ENCODE data around the gene KLHL3. TPM values are rescaled to one million over a fixed set of nuclear protein-coding genes. Genes with fewer than 3 reads are reported as not detected.

KLHL3 gene
- polyA plus RNA-seq, 3 donors: 13.7 to 27.5 (median 17.6) TPM

- no peak for DNase-seq (ENCODE audit: extremely low read depth in 1 of 11, low read depth in 9 of 11, low spot score in 4 of 11)
Observed at GRCh38 chr5:137624786-137625349, 111.0 kb downstream of the KLHL3 start.

DNA sequence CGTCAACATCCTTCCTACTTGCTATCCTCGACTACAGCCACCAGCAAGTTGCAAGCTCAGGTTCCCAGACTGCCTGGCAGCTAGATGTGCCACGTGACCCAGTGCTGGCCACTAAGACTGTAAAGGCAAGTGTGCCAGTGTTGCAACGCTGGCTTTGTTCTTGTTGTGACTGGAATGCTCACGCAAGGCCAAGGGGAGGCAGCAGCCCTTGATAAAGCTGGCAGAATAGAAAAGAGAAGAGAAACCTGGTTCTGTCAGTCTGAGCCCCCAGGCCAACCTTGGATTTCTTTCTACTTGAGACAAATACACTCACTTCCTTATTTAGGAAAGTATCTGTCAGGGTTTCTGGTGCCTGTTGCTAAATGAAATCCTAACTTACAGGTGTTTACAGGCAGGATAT, 113.0 kb downstream of the KLHL3 start:
- DNase-seq (ENCODE audit: extremely low read depth in 1 of 11, low read depth in 9 of 11, low spot score in 4 of 11): no peak

- no peak for DNase-seq (ENCODE audit: extremely low read depth in 1 of 11, low read depth in 9 of 11, low spot score in 4 of 11)
Observed at GRCh38 chr5:137621861-137622823, 113.7 kb downstream of the KLHL3 start.

DNA sequence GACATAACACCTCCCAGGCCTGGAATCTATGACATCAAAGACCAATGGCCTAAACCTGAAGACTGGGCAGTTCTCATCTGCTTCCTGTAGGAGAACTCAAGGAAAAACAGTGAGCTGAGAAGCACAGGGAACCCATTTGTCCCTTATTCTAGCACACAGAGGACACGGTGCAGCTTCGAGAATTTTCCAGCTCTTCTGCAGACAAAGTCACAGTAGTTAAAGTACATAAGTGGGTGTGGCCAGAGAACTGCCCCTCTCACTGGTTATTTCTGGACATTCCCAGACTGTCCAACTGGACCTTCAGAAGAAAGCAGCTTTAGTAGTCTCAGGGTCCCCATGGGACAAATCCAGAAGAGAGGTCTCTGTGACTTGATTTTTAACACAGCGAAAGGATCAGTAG, 114.6 kb downstream of the KLHL3 start:
- DNase-seq (ENCODE audit: extremely low read depth in 1 of 11, low read depth in 9 of 11, low spot score in 4 of 11): no peak

- DNase-seq (ENCODE audit: extremely low read depth in 1 of 11, low read depth in 9 of 11, low spot score in 4 of 11): no peak
Observed at GRCh38 chr5:137619191-137619870, 116.6 kb downstream of the KLHL3 start.

DNA sequence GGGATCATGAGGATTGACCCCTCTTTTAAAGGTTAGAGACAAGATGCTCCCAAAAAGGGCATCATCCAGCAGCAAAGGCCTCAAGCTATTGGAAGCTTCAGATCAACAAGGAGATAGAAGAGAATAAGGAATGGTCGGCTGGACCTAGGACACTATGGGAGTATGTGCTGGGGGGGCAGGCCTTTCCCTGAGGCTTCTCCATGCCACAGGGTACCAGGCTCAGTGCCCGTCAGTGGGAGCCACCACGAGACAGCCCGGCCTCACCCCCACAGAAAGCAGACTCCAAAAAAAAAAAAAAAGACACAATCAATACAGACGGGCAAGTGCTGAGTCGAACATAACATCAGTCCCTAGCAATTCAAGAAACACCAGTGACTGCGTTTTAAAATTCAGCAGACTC, 117.4 kb downstream of the KLHL3 start:
- DNase-seq (ENCODE audit: extremely low read depth in 1 of 11, low read depth in 9 of 11, low spot score in 4 of 11): no peak

GRCh38 chr5:137617528-137618205, 118.2 kb downstream of the KLHL3 start:
- DNase-seq (ENCODE audit: extremely low read depth in 1 of 11, low read depth in 9 of 11, low spot score in 4 of 11): no peak

DNA sequence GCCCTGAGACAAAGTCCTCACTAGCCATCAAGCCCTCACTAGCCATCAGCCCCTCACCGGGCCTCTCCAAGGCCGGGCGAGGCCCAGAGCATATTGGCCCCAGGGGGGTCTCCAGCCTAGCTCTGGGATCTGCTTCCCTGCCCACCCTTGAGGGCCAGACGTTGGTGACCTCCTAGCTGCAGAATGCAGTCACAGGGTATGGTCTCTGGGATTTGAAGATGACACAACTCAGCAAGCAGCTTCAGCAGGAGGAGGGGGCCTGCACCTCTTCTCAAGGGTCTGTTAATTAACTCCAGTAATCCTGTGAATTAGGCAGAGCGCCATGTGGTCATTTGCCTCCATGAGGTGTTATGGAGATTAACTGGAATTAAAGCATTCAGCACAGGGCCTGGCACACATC, 119.8 kb downstream of the KLHL3 start:
- DNase-seq (ENCODE audit: extremely low read depth in 1 of 11, low read depth in 9 of 11, low spot score in 4 of 11): no peak

DNA sequence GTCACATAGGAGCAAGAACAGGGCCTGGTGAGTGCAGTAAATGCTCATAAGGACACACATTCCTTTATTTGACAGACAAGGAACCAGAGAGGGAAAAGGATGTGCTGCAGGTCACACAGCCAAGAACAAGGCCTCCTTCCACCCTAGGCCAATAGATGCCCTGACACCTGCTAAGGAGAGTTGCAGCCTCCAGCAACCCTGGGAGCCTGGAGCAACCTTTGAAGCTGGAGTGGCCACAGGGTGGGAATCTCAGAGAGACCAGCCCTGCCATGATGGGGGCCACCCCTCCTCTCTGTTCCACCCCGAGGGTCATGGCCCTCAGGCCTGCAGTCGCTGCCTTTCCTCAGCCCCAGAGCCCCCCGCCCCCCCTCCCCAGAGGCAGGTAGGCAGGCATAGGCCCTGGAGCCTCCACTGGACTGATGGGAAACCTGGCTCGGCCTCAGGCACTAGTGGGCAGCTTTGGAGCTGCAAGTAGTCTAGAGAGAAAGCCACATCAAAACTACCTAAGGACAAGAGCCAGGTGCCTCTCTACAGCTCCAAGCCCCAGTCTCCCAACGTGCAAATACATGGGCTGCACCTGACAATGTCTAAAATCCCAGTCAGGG, 120.6 kb downstream of the KLHL3 start:
- no peak for DNase-seq (ENCODE audit: extremely low read depth in 1 of 11, low read depth in 9 of 11, low spot score in 4 of 11)

DNA sequence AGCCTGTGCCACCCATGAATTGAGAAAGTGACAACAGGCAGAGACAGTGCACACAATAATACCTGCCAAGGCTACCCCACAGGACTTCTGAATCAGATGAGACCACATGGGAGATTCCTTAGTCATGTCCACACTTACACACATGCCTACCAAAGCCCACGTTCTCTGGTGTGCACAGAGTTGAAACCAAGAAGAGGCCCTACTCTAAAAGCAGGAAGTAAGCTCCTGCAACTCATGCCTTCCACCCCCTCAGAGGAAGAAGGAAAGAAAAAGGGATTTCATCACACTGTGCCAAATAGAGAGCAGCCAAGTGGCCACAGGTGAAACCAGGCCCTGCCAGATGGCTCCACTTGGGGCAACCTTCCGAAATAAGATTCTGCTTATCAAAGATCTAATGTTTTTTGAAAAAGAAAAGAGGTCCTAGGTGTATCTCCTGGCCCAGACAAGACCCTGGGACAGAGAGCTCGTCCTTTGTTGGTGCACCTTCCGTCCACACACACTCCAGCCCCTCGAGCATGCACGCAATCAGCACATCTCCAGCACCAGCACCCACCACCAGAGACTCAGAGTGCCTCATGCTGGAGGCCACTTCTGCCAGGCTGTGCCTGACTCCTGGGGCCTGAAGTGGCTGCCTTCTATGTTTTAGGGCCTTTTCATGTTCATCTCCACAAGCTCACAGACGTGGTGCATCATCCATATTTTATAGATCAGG, 122.2 kb downstream of the KLHL3 start:
- DNase-seq (ENCODE audit: extremely low read depth in 1 of 11, low read depth in 9 of 11, low spot score in 4 of 11): no peak

DNA sequence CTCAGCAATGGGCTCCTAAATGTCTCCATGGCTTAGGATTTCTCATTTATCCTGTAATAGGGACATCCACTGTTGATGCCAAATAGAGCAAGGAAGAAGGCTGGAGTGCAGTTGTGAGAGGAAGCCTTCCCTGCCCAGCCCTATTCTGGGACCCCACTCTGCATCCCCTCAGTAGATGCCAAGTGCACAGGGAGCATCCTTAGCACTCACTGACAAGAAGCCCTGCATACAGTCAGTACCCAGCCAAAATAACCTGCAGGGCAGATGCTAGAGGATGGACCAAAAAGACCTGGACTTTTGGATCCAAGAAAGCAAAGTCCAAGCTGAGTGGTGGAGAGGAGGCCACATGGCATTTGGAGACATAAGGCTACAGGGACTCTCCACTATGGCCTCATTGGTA, 123.3 kb downstream of the KLHL3 start:
- no peak for DNase-seq (ENCODE audit: extremely low read depth in 1 of 11, low read depth in 9 of 11, low spot score in 4 of 11)

GRCh38 chr5:137611794-137612435, 124.0 kb downstream of the KLHL3 start:
- no peak for DNase-seq (ENCODE audit: extremely low read depth in 1 of 11, low read depth in 9 of 11, low spot score in 4 of 11)

- no peak for DNase-seq (ENCODE audit: extremely low read depth in 1 of 11, low read depth in 9 of 11, low spot score in 4 of 11)
Observed at GRCh38 chr5:137611011-137611580, 124.8 kb downstream of the KLHL3 start.

- DNase-seq (ENCODE audit: extremely low read depth in 1 of 11, low read depth in 9 of 11, low spot score in 4 of 11): no peak
Observed at GRCh38 chr5:137610598-137610997, 125.3 kb downstream of the KLHL3 start.

GRCh38 chr5:137609127-137609526, 126.8 kb downstream of the KLHL3 start:
- DNase-seq (ENCODE audit: extremely low read depth in 1 of 11, low read depth in 9 of 11, low spot score in 4 of 11): no peak

DNA sequence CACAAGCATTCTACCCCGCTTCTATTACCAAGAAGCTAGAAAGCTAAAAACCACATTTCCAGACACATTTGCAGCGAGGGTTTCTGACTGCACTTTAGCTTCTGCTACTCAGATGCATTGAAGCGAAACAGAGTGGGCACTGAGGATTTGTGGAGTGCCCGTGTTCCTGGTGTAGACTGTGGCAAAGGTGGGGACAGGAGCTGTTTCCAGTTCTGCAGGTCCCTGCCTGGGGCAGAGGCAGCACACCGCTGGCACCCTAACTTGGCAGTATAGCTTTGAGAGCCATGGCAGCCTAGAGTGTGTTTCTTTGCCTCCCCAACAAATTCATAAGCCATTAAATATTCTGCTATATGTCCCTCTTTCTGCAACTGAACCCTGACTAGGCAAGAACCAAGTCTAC, 128.1 kb downstream of the KLHL3 start:
- DNase-seq (ENCODE audit: extremely low read depth in 1 of 11, low read depth in 9 of 11, low spot score in 4 of 11): no peak

- DNase-seq (ENCODE audit: extremely low read depth in 1 of 11, low read depth in 9 of 11, low spot score in 4 of 11): no peak
Observed at GRCh38 chr5:137606401-137606800, 129.5 kb downstream of the KLHL3 start.

DNA sequence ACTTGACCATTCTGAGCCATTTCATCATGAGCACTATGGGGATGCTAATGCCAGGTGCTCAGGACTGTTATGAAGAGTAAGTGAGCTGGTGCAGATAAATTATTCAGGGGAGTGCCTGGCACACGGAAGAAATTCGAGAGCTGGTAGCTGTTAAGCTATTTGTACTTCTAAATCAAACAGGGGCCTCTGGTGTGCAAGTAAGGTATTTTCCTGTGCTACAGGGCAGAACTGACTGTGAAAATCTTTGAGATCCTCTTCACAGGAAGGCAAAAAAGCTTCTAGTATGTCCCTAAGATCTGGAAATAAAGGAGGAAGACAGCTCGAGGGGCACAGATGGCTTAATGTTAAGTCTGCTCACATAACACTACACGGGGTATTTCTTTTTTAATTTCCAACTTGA, 130.5 kb downstream of the KLHL3 start:
- DNase-seq (ENCODE audit: extremely low read depth in 1 of 11, low read depth in 9 of 11, low spot score in 4 of 11): peak in 8 of 11 donors; percentile 10 to 57 (median 22)
